Measurements from ENCODE around the gene SCNN1G. TPM values are rescaled to one million over a fixed set of nuclear protein-coding genes. Genes with fewer than 3 reads are reported as not detected.

The SCNN1G gene
- total RNA-seq, 4 donors from 2014 or later = 5.8 to 39.3 (median 15.2) TPM

GRCh38 chr16:23207485-23207884 lies 24.9 kb downstream of the SCNN1G start:
- intact Hi-C loops (cut with DNase I; ENCODE audit: low total_unique reads) = no loop called here
- no peak for DNase-seq (ENCODE audit: low spot score in 2 of 2)
- WGBS, 2 donors = 59 to 72% methylated on average over 3 of the region's 3 CpGs
- TF ChIP-seq POLR2A (IDR thresholded peaks at IDR 0.05) = no peak
- TF ChIP-seq, protein P1, sequence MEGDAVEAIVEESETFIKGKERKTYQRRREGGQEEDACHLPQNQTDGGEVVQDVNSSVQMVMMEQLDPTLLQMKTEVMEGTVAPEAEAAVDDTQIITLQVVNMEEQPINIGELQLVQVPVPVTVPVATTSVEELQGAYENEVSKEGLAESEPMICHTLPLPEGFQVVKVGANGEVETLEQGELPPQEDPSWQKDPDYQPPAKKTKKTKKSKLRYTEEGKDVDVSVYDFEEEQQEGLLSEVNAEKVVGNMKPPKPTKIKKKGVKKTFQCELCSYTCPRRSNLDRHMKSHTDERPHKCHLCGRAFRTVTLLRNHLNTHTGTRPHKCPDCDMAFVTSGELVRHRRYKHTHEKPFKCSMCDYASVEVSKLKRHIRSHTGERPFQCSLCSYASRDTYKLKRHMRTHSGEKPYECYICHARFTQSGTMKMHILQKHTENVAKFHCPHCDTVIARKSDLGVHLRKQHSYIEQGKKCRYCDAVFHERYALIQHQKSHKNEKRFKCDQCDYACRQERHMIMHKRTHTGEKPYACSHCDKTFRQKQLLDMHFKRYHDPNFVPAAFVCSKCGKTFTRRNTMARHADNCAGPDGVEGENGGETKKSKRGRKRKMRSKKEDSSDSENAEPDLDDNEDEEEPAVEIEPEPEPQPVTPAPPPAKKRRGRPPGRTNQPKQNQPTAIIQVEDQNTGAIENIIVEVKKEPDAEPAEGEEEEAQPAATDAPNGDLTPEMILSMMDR (IDR thresholded peaks at IDR 0.05) = no peak
- no peak overlapping the region for H3K4me3 ChIP-seq (ENCODE audit: low read depth, poor library complexity, severe bottlenecking)

GRCh38 chr16:23209606-23210005 lies 27.1 kb downstream of the SCNN1G start:
- WGBS, 2 donors = 73 to 75% methylated on average over 9 of the region's 9 CpGs
- TF ChIP-seq, protein P1 (IDR thresholded peaks at IDR 0.05) = no peak
- TF ChIP-seq POLR2A (IDR thresholded peaks at IDR 0.05) = no peak
- intact Hi-C loops (cut with DNase I; ENCODE audit: low total_unique reads) = no loop called here
- no peak overlapping the region for H3K4me3 ChIP-seq (ENCODE audit: low read depth, poor library complexity, severe bottlenecking)
- DNase-seq (ENCODE audit: low spot score in 2 of 2) = no peak

DNA sequence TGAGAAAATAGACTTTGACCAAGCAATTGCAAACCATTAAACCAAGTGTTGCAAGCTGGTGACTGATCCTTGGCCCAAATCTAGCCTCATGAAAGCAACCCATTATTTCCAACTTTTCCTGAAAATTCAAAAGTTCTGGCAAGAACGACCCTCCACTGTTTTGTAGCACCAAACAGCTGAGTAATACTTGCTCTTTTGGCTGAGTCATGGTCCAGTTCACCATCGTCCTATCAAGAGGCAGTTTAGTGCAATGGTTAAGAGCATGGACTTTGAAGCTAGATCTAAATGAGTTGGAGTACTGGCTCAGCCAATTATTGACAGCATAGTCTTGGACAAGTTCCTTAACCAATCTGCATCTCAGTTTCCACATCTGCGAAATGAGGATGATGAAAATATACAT lies 31.3 kb downstream of the SCNN1G start:
- intact Hi-C loops (cut with DNase I; ENCODE audit: low total_unique reads) = no loop called here
- no peak for DNase-seq (ENCODE audit: low spot score in 2 of 2)
- TF ChIP-seq, protein P1 (IDR thresholded peaks at IDR 0.05) = no peak
- TF ChIP-seq POLR2A (IDR thresholded peaks at IDR 0.05) = no peak
- WGBS, 2 donors = 80% methylated on average over 3 of the region's 3 CpGs
- no peak overlapping the region for H3K4me3 ChIP-seq (ENCODE audit: low read depth, poor library complexity, severe bottlenecking)

DNA sequence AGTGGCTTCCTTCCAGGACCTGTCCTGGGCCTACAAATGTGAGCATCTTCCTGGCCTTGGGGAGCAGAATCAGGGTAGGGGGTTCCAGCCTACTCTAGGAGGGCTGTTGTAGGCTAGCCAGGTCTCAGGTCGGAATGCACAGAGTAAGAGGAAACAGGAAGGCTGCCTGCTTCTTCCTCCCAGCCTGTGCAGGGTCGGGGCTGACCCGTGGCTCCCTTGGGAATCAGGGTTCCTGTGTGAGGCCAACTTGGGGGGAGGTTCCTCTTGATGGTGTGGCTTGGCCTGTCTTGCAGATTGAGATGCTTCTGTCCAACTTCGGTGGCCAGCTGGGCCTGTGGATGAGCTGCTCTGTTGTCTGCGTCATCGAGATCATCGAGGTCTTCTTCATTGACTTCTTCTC lies 32.3 kb downstream of the SCNN1G start:
- intact Hi-C loops (cut with DNase I; ENCODE audit: low total_unique reads) = no loop called here
- TF ChIP-seq POLR2A (IDR thresholded peaks at IDR 0.05) = no peak
- TF ChIP-seq, protein P1 (IDR thresholded peaks at IDR 0.05) = no peak
- H3K4me3 ChIP-seq (ENCODE audit: low read depth, poor library complexity, severe bottlenecking) = no peak overlapping the region
- 79 to 89% methylated on average over 6 to 7 of the region's 7 CpGs for WGBS, 2 donors
- no peak for DNase-seq (ENCODE audit: low spot score in 2 of 2)

DNA sequence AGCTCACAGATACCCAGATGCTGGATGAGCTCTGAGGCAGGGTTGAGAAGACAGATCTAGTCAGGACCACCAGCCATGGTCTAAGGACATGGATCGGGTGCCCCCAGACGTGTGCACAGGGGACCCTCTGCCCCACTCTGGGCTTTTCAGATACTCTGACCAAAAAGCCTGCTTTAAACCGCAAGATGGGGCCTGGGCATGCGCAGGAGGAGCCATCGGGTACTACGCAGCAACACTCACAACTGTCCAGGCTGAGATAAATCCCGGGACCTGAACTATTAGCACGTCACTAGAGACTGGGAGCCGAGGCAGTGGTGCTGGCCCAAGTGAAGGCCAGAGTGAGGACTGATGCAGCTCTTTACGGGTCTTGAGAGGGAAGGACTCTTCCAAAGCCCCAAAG lies 32.9 kb downstream of the SCNN1G start:
- intact Hi-C loops (cut with DNase I; ENCODE audit: low total_unique reads) = no loop called here
- WGBS, 2 donors = 87 to 92% methylated on average over 10 of the region's 10 CpGs
- no peak for DNase-seq (ENCODE audit: low spot score in 2 of 2)
- no peak overlapping the region for H3K4me3 ChIP-seq (ENCODE audit: low read depth, poor library complexity, severe bottlenecking)
- TF ChIP-seq, protein P1 (IDR thresholded peaks at IDR 0.05) = no peak
- TF ChIP-seq POLR2A (IDR thresholded peaks at IDR 0.05) = no peak

DNA sequence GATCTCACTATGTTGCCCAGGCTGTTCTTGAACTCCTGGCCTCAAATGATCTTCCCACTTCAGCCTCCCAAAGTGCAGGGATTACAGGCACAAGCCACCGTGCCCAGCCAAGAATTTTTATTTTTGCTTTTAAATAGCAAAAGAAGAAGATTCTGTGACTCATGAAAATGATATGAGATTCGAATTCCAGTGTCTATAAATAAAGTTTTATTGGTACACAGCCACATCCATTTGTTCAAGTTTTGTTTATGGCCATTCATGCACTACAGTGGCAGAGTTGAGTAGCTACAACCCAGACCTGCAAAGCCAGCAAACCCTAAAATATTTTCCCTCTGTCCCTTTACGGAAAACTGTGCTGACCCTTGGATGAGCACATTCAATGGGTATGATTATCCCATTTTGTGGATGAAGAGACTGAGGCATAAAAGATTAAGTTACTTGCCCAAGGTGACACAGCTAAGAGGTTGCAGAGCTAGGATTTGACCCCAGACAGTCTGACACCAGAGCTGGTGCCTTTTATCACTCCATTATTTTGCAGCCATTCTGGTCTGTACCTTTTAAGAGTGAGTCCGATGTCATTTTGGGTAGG lies 34.2 kb downstream of the SCNN1G start:
- WGBS, 2 donors = 75% methylated on average over 4 of the region's 4 CpGs
- no peak for DNase-seq (ENCODE audit: low spot score in 2 of 2)
- no peak for TF ChIP-seq POLR2A (IDR thresholded peaks at IDR 0.05)
- TF ChIP-seq, protein P1 (IDR thresholded peaks at IDR 0.05) = no peak
- H3K4me3 ChIP-seq (ENCODE audit: low read depth, poor library complexity, severe bottlenecking) = no peak overlapping the region
- intact Hi-C loops (cut with DNase I; ENCODE audit: low total_unique reads) = no loop called here

Measured in lower leg skin (tissue), 4 donors.